ENCODE data around the gene CFAP61.

Gene CFAP61

GRCh38 chr20:20274821-20275220 is 222.5 kb downstream of the CFAP61 start:
- CTCF ChIA-PET, result no interaction called here
- Histone ChIP-seq H3K36me3 (ENCODE audit: control insufficient read depth in 2 of 2, insufficient read depth in 1 of 2, low read length in 2 of 2) (no peaks in the 10 kb centered on the region), H3K27ac (ENCODE audit: extremely low read depth, low read depth, low read length) (no peak overlapping the region), H3K4me3 (ENCODE audit: low read depth, low read length) (no peak overlapping the region), H3K4me1 (ENCODE audit: control insufficient read depth, insufficient read depth, low read length) (no peaks in the 10 kb centered on the region), H3K9me3 (ENCODE audit: control insufficient read depth, insufficient read depth, low read depth, low read length) (no peaks in the 10 kb centered on the region)
- TF ChIP-seq ZFP37 (tag by site-specific recombination; IDR thresholded peaks at IDR 0.05) (no peak), GLIS2 (tag by site-specific recombination; IDR thresholded peaks at IDR 0.05) (no peak), ZNF707 (tag by site-specific recombination; IDR thresholded peaks at IDR 0.05) (no peak), ZNF513 (tag by site-specific recombination; IDR thresholded peaks at IDR 0.05) (no peak), ZNF610 (tag by site-specific recombination; IDR thresholded peaks at IDR 0.05; ENCODE audit: borderline replicate concordance) (no peak), ZNF391 (tag by site-specific recombination; IDR thresholded peaks at IDR 0.05; ENCODE audit: borderline replicate concordance, low read depth) (no peak), PRDM2 (tag by site-specific recombination; IDR thresholded peaks at IDR 0.05; ENCODE audit: borderline replicate concordance) (no peak), ZBTB6 (tag by site-specific recombination; IDR thresholded peaks at IDR 0.05) (no peak), OSR2 (tag by site-specific recombination; IDR thresholded peaks at IDR 0.05) (no peak), MYNN (tag by site-specific recombination; IDR thresholded peaks at IDR 0.05; ENCODE audit: borderline replicate concordance) (no peak)
- TF ChIP-seq, protein P1, sequence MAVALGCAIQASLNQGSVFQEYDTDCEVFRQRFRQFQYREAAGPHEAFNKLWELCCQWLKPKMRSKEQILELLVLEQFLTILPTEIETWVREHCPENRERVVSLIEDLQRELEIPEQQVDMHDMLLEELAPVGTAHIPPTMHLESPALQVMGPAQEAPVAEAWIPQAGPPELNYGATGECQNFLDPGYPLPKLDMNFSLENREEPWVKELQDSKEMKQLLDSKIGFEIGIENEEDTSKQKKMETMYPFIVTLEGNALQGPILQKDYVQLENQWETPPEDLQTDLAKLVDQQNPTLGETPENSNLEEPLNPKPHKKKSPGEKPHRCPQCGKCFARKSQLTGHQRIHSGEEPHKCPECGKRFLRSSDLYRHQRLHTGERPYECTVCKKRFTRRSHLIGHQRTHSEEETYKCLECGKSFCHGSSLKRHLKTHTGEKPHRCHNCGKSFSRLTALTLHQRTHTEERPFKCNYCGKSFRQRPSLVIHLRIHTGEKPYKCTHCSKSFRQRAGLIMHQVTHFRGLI (tag by site-specific recombination; IDR thresholded peaks at IDR 0.05), result no peak
- POLR2A ChIA-PET, result no interaction called here

DNA sequence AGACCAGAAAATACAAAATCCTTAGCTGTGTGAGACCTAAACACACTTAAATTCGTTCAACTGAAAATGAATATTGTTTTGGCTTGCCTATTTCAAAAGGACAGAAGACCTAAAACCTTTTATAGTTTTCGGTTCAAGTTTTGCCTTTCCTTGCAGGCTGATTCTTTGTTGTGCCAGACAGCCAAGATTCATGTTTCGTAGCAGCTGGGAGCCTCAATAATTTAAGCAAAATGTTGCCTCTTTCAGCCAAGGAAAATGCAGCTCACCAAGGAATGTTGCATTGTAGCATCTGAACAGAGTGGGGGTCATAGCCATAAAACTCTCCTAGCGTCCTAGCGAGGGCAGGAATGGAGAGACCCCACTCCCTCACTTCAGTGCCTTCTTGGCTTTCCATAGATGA is 223.3 kb downstream of the CFAP61 start:
- H3K36me3 ChIP-seq (ENCODE audit: control insufficient read depth in 2 of 2, insufficient read depth in 1 of 2, low read length in 2 of 2), result no peaks in the 10 kb centered on the region
- no peak overlapping the region for H3K27ac ChIP-seq (ENCODE audit: extremely low read depth, low read depth, low read length)
- H3K4me1 ChIP-seq (ENCODE audit: control insufficient read depth, insufficient read depth, low read length), result no peaks in the 10 kb centered on the region
- ChIA-PET POLR2A (no interaction called here), CTCF (no interaction called here)
- no peaks in the 10 kb centered on the region for H3K9me3 ChIP-seq (ENCODE audit: control insufficient read depth, insufficient read depth, low read depth, low read length)
- no peak overlapping the region for H3K4me3 ChIP-seq (ENCODE audit: low read depth, low read length)
- TF ChIP-seq REPIN1 (tag by site-specific recombination; IDR thresholded peaks at IDR 0.05; ENCODE audit: low read depth), result no peak
